ENCODE data around the gene MACF1.

Gene MACF1

DNA sequence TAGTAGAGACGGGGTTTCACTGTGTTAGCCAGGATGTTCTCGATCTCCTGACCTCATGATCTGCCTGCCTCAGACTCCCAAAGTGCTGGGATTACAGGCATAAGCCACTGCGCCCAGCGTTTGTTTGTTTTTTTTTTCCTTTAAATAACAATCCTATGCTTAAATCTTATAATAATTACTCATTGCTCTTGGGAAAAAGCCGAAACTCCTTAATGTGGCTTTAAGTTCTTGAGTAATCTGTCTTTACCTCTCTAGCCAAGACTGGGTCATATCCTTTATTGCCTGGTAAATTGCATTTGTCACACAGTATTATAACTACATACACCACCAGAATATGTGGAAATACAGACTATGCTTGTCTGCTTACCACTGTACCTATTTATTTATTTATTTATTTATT, 97.1 kb downstream of the MACF1 start:
- DNase-seq (ENCODE audit: low spot score in 2 of 2) (no peak), ATAC-seq (ENCODE audit: low read depth) (no peak)
- Mint-ChIP-seq H3K27me3 (no peaks in the 10 kb centered on the region), H3K36me3 (peaks cover 40% of the 10 kb centered on the region), H3K27ac (no peak overlapping the region), H3K4me1 (peaks cover 7% of the 10 kb centered on the region), H3K4me3 (no peak overlapping the region), H3K9me3 (no peaks in the 10 kb centered on the region)

DNA sequence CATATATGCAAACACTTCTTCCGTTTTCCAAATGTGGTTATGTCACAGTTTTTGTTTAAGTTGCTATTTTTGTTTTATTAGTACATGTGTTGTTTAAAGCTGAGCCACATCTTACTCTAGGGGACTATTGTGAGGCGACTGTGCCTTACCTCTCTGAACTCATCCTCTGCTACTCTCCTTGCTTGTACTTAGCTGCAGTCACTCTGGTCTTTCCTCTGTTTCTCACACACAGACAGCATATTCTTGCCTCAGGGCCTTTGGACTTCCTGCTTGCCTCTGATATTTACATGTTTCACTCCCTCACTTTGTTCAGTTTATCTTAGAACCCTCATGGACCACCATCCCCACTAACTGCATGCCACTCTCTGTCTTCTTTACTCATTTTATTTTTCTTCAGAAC, 101.1 kb downstream of the MACF1 start:
- Mint-ChIP-seq H3K36me3 (peaks cover 39% of the 10 kb centered on the region), H3K4me3 (no peak overlapping the region), H3K27me3 (no peaks in the 10 kb centered on the region), H3K9me3 (no peaks in the 10 kb centered on the region), H3K27ac (peak overlapping the region; percentile 7), H3K4me1 (peaks cover 7% of the 10 kb centered on the region)
- DNase-seq (ENCODE audit: low spot score in 2 of 2) (no peak), ATAC-seq (ENCODE audit: low read depth) (no peak)

DNA sequence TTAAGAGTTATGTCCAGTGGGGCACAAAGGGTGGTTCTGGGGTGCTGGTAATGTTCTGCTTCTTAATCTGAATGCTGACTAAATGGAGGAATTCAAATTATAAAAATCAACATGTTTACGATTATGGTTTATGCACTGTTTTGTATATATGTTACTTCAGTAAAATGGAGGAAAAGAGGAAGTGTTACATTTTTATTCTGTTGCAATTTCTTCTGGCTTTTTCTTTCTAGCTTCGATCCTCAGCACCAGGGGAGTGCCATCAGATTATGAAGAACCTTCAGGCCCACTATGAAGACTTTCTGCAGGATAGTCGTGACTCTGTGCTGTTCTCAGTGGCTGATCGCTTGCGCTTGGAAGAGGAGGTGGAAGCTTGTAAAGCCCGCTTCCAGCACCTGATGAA, 105.5 kb downstream of the MACF1 start:
- Mint-ChIP-seq H3K9me3 (no peaks in the 10 kb centered on the region), H3K4me1 (peaks cover 7% of the 10 kb centered on the region), H3K27ac (no peak overlapping the region), H3K4me3 (no peak overlapping the region), H3K27me3 (no peaks in the 10 kb centered on the region), H3K36me3 (peaks cover 45% of the 10 kb centered on the region)
- no peak for ATAC-seq (ENCODE audit: low read depth)
- DNase-seq (ENCODE audit: low spot score in 2 of 2), result no peak

DNA sequence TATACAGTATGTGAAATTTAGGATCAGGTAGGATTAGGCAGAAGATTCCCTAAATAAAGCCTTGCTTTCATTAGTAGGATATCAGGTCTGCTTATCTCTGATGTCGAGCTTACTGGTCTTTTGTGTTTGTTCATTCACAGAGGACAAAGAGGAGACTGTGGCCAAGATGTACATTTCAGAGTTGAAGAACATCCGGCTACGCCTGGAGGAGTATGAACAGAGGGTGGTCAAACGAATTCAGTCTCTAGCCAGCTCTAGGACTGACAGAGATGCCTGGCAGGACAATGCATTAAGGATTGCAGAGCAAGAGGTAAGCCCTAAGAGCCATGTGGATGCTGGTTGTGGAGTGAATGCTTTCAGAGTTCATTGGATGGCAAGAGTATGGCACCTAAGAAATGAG, 106.2 kb downstream of the MACF1 start:
- H3K4me3 Mint-ChIP-seq, result no peak overlapping the region
- H3K9me3 Mint-ChIP-seq, result no peaks in the 10 kb centered on the region
- no peak for DNase-seq (ENCODE audit: low spot score in 2 of 2)
- no peak overlapping the region for H3K27ac Mint-ChIP-seq
- peaks cover 48% of the 10 kb centered on the region for H3K36me3 Mint-ChIP-seq
- ATAC-seq (ENCODE audit: low read depth), result no peak
- no peaks in the 10 kb centered on the region for H3K27me3 Mint-ChIP-seq
- peaks cover 2% of the 10 kb centered on the region for H3K4me1 Mint-ChIP-seq

DNA sequence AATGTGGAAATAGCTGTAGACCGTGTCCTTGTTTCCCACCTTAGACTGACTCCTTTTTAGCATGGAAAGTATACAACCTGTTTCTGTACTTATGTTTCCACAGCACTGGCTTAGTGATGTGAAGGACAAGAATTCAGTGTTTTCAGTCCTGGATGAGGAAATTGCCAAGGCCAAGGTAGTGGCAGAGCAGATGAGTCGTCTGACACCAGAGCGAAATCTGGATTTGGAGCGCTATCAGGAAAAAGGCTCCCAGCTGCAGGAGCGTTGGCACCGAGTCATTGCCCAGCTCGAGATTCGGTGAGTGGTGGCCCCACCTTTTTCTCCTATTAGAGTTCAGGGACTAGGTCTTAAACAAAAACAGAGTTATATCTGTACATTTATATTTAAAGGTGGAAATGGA, 112.6 kb downstream of the MACF1 start:
- no peaks in the 10 kb centered on the region for H3K4me1 Mint-ChIP-seq
- peaks cover 55% of the 10 kb centered on the region for H3K36me3 Mint-ChIP-seq
- no peak overlapping the region for H3K4me3 Mint-ChIP-seq
- ATAC-seq (ENCODE audit: low read depth), result no peak
- H3K27ac Mint-ChIP-seq, result no peak overlapping the region
- DNase-seq (ENCODE audit: low spot score in 2 of 2), result no peak
- no peaks in the 10 kb centered on the region for H3K27me3 Mint-ChIP-seq
- no peaks in the 10 kb centered on the region for H3K9me3 Mint-ChIP-seq

DNA sequence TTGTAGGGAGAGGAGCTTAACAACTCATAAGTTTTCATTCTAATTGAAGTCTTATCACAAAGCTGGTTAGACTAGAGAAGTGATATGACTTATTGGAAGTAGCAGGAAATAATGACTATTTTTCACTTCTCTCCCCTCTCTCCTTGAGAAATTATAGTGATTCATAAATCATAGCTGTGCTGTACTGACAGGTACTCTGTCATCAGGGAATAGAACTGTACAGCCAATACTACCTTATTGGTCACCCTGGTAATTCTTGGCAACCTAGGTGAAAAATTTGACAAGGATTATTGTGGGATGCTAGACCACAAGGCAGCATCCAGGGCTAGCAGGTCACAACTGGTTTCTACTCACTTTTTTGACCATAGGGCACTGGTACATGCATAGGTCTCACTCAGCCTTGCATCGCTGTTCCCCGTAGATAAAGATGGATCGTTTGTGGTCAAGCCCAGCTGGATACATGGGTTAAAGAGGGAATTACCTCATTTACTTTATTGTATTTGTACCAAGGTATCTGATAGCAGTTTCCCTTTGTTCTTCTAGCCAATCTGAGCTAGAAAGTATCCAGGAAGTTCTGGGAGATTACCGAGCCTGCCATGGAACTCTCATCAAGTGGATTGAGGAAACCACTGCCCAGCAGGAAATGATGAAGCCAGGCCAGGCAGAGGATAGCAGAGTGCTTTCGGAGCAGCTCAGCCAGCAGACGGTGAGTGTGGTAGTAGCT, 113.6 kb downstream of the MACF1 start:
- no peak overlapping the region for H3K4me3 Mint-ChIP-seq
- H3K9me3 Mint-ChIP-seq, result no peaks in the 10 kb centered on the region
- H3K27me3 Mint-ChIP-seq, result no peaks in the 10 kb centered on the region
- no peak overlapping the region for H3K27ac Mint-ChIP-seq
- ATAC-seq (ENCODE audit: low read depth) (no peak), DNase-seq (ENCODE audit: low spot score in 2 of 2) (no peak)
- no peaks in the 10 kb centered on the region for H3K4me1 Mint-ChIP-seq
- peaks cover 52% of the 10 kb centered on the region for H3K36me3 Mint-ChIP-seq

DNA sequence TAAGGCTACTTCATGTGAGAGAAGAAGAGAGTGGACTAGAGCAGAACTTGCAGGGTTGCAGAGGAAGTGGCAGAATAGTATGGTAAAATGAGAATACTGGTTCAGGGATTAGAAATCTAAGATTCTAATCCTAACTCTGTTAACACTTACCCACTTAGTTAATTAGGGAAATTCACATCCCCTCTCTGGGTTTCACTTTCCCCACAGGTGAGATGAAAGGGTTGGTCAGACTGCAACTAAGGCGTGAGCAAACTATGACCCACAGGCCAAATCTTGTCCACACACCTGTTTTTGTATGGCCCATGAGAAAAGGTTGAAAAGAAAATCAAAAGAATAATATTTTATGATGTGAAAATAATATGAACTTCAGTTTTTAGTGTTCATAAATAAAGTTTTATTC, 117.5 kb downstream of the MACF1 start:
- DNase-seq (ENCODE audit: low spot score in 2 of 2), result no peak
- no peaks in the 10 kb centered on the region for H3K4me1 Mint-ChIP-seq
- H3K27ac Mint-ChIP-seq, result no peak overlapping the region
- H3K27me3 Mint-ChIP-seq, result no peaks in the 10 kb centered on the region
- no peaks in the 10 kb centered on the region for H3K9me3 Mint-ChIP-seq
- no peak overlapping the region for H3K4me3 Mint-ChIP-seq
- ATAC-seq (ENCODE audit: low read depth), result no peak
- H3K36me3 Mint-ChIP-seq, result peaks cover 37% of the 10 kb centered on the region

DNA sequence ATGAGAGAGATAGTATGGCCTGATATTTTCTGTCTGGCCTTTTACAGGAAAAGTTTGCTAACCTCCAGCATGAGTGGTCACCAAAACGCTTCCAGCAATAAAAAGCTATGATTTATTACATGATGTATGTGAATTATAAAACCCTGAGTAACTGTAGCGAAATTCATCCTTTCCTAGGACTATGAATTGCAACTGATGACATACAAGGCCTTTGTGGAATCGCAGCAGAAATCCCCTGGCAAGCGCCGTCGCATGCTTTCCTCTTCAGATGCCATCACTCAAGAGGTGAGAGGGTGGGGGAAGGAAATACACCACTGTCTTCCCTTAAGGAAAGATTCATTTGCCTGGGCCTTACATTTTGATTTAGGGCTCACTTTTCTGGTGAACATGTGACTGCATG, 117.9 kb downstream of the MACF1 start:
- Mint-ChIP-seq H3K9me3 (no peaks in the 10 kb centered on the region), H3K36me3 (peaks cover 37% of the 10 kb centered on the region), H3K27me3 (no peaks in the 10 kb centered on the region), H3K27ac (peak overlapping the region; percentile 65), H3K4me3 (no peak overlapping the region), H3K4me1 (no peaks in the 10 kb centered on the region)
- no peak for DNase-seq (ENCODE audit: low spot score in 2 of 2)
- ATAC-seq (ENCODE audit: low read depth), result no peak

DNA sequence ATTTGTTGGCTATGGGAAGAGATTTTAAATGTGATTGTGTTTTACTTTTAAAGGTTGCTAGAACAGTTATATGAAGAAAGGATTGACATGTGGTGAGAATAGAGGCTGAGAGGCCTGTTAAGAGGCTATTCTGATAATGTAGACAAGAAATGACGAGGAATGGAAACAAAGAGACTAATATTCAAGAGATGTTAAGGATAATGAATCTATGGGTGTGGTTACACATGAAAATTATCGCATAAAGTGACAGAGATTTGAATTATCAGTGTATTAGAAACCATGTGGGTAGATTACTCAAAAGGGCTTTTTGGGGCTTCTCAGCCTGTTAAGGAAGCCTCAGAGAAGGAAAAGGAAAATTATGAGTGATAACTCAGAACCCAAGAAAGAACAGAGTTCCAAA, 120.4 kb downstream of the MACF1 start:
- Mint-ChIP-seq H3K4me1 (no peaks in the 10 kb centered on the region), H3K27ac (no peak overlapping the region), H3K9me3 (no peaks in the 10 kb centered on the region), H3K4me3 (no peak overlapping the region), H3K27me3 (no peaks in the 10 kb centered on the region), H3K36me3 (peaks cover 28% of the 10 kb centered on the region)
- DNase-seq (ENCODE audit: low spot score in 2 of 2) (no peak), ATAC-seq (ENCODE audit: low read depth) (no peak)

DNA sequence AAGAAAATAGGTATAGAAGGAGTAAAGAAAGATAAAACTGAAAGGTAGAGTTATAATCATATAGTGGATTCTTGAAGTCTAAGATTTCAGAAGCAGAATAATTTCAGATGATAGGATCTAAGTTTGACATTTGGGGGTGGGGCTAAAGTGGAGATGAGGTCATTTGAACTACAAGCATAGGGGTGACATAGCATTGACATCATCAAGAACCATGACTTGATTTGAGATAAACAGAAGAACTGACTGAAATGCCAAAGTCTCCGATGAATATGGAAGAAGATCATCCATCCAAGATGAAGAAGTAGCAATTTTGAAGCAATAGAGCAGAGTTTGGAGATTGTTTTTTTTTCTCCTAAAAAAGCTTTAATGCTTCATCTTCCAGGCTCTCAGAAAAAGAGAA, 122.3 kb downstream of the MACF1 start:
- Mint-ChIP-seq H3K9me3 (no peaks in the 10 kb centered on the region), H3K4me1 (no peaks in the 10 kb centered on the region), H3K27ac (no peak overlapping the region), H3K27me3 (no peaks in the 10 kb centered on the region), H3K4me3 (no peak overlapping the region), H3K36me3 (peaks cover 20% of the 10 kb centered on the region)
- no peak for ATAC-seq (ENCODE audit: low read depth)
- DNase-seq (ENCODE audit: low spot score in 2 of 2), result no peak

DNA sequence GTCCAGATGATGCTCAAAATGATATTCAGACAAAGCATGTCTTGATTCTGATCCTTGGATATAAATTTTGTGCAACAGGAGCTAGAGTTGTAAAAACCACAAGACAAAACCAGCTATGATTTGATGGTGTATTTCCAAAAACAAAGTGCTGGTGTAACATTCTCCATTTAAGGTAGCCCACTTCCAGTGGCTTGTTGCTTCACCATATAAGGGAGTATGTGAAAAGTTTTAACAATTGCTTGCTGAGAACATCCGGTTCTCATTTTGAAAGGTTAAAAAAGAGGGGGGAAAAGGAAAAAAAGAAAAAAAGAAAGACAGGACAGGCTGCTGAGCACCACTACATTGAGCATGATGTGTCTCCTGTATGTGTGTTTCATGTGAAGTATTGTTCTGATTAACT, 123.6 kb downstream of the MACF1 start:
- no peaks in the 10 kb centered on the region for H3K27me3 Mint-ChIP-seq
- DNase-seq (ENCODE audit: low spot score in 2 of 2) (no peak), ATAC-seq (ENCODE audit: low read depth) (no peak)
- peaks cover 24% of the 10 kb centered on the region for H3K36me3 Mint-ChIP-seq
- no peak overlapping the region for H3K27ac Mint-ChIP-seq
- no peak overlapping the region for H3K4me3 Mint-ChIP-seq
- H3K9me3 Mint-ChIP-seq, result no peaks in the 10 kb centered on the region
- H3K4me1 Mint-ChIP-seq, result no peaks in the 10 kb centered on the region

DNA sequence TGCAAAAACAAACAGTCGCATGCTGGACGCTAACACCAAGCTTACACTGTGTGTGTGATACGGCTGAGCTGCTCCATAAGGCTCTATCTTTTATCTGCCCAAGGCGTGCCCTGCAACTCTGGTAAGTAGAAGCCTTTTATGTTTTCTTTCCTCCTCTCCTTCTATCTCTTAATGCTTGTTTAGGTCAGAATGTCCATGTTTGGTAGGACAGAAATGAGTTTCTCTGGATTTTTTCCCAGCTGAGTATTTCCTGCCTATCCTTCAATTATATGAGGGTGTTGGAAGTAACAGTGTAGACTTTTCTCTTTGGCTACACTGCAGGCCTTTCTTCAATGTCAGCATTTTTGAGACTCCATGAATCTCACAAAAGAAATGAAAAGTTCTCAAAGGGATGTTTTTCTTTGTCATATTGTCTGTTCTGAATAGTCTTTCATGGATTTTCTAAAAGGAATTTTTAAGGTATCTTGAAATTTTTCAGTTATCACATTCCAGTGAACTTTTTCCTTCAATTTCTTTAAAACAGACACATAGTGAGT, 124.2 kb downstream of the MACF1 start:
- no peaks in the 10 kb centered on the region for H3K4me1 Mint-ChIP-seq
- no peak for DNase-seq (ENCODE audit: low spot score in 2 of 2)
- no peaks in the 10 kb centered on the region for H3K9me3 Mint-ChIP-seq
- no peaks in the 10 kb centered on the region for H3K27me3 Mint-ChIP-seq
- no peak overlapping the region for H3K4me3 Mint-ChIP-seq
- ATAC-seq (ENCODE audit: low read depth), result no peak
- no peak overlapping the region for H3K27ac Mint-ChIP-seq
- H3K36me3 Mint-ChIP-seq, result peaks cover 25% of the 10 kb centered on the region

DNA sequence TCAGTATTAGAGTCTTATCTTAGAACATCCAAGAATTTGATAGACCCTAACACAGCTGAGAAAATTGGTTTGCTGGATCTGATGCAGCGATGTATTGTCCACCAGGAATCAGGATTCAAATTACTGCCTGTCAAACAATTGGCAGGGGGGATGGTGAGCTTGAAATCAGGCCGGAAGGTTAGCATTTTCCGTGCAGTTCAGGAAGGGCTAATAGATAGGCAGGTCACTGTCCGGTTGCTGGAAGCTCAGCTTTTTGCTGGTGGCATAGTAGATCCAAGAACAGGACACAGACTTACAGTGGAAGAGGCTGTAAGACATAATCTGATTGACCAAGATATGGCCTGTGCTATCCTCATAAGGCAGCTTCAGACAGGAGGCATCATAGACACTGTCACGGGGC, 127.2 kb downstream of the MACF1 start:
- ATAC-seq (ENCODE audit: low read depth) (no peak), DNase-seq (ENCODE audit: low spot score in 2 of 2) (no peak)
- H3K27me3 Mint-ChIP-seq, result no peaks in the 10 kb centered on the region
- H3K4me1 Mint-ChIP-seq, result no peaks in the 10 kb centered on the region
- H3K27ac Mint-ChIP-seq, result no peak overlapping the region
- H3K36me3 Mint-ChIP-seq, result peaks cover 32% of the 10 kb centered on the region
- H3K9me3 Mint-ChIP-seq, result no peaks in the 10 kb centered on the region
- no peak overlapping the region for H3K4me3 Mint-ChIP-seq

DNA sequence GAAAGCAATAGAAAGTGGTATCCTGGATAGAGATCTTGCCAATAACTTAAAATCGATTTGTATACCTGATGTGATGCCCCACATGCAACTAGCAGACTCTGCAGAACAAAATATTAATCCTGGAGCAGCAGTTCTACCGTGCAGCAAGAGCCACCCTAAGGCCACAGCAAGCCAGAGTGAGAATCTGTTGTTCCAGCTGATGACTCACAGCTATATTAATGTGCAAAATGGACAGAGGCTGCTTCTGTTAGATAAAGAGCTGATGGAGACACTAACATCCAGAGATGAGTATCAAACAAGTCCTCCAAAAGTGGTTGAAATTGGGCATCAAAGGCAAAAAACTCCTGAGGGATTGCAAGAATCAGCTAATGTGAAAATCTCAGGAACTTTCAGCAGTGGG, 127.8 kb downstream of the MACF1 start:
- Mint-ChIP-seq H3K9me3 (no peaks in the 10 kb centered on the region), H3K27me3 (no peaks in the 10 kb centered on the region), H3K4me3 (no peak overlapping the region), H3K4me1 (no peaks in the 10 kb centered on the region), H3K27ac (no peak overlapping the region), H3K36me3 (peaks cover 29% of the 10 kb centered on the region)
- ATAC-seq (ENCODE audit: low read depth), result no peak
- no peak for DNase-seq (ENCODE audit: low spot score in 2 of 2)

DNA sequence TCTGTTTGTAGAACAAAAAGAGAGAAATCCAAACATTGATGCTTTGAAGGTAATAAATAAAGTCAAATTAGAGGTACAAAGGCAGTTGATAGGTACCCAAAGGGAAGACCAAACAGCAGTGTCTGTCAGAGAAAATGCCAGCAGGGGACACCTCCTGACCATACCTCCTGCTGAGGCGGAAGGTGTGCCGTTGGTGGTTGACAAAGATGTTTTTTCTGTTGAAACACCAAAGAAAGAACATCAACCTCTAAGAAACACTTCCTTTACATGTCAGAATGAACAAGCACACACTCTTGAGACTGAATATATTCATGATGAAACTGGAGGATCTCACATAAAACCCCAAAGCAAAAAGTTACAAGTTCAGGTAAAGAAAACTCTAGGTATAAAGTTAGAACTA, 128.3 kb downstream of the MACF1 start:
- H3K27me3 Mint-ChIP-seq, result no peaks in the 10 kb centered on the region
- peaks cover 26% of the 10 kb centered on the region for H3K36me3 Mint-ChIP-seq
- H3K27ac Mint-ChIP-seq, result no peak overlapping the region
- ATAC-seq (ENCODE audit: low read depth) (no peak), DNase-seq (ENCODE audit: low spot score in 2 of 2) (no peak)
- no peaks in the 10 kb centered on the region for H3K4me1 Mint-ChIP-seq
- H3K4me3 Mint-ChIP-seq, result no peak overlapping the region
- no peaks in the 10 kb centered on the region for H3K9me3 Mint-ChIP-seq

Data from memory B cell (primary cell).